ENCODE results near the gene PXN. TPM values are rescaled to one million over a fixed set of nuclear protein-coding genes. Genes with fewer than 3 reads are reported as not detected.
"Not testable (repeated sequence)": the region's sequence is repeated elsewhere in the genome, so short reads cannot be mapped to it uniquely, and the experiment has no call there.

PXN gene
- total and polyA plus RNA-seq, 2 experiments from 2014 or later: 87.2 to 134 TPM

DNA sequence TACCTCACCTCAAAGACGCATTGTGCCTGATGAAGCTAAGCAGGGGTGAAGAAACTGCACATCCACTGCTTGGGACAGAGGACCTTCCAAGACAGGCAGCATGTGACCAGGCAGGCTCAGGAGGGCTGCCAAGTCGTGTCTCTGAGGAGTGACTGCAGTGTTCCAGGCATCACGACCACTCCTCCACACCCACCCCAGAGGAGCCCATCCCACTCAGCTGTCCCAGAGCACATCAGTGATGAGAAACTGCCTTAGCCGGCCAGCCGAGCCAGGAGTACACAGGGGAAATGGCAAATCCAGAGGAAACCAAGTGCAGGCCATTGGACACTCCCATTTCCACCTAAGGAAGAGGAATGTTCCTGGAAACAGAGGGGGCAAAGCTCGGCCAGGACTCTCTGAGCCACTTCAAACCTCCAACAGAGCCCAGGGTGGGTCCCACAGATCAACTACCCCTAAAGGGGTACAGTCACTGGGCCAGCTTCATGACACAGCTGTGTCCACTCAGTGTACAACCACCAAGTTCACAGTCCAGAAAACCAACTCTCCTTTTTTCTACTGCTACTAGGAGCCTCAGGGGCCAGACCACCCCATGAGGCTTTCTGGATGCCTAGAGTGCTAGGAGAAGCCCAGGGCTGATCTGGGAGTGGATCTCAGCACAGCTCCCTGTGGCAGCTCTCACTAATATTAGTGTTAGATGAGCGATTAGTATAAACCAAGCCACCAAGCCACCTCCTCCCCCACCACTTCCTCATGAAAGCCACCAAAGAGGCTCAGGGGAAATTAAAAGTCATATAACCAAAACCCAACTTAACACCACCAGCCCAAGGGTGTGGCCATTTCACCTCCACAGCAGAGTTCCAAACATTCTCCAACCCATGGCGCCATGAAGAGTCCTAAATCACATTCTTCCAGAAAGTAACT lies 15.4 kb downstream of the PXN start:
- no peaks in the 10 kb centered on the region for H3K9me2 ChIP-seq (ENCODE audit: insufficient read depth)
- peaks cover 70% of the 10 kb centered on the region for H3F3A ChIP-seq (ENCODE audit: insufficient read depth)
- no peak overlapping the region for H2AFZ ChIP-seq
- peak overlapping the region; percentile 56 for H3K4me2 ChIP-seq (ENCODE audit: unreplicated experiment)
- H3K79me2 ChIP-seq (ENCODE audit: insufficient read depth): peaks cover 98% of the 10 kb centered on the region
- no peaks in the 10 kb centered on the region for H3K27me3 ChIP-seq (replicated peaks; ENCODE audit: insufficient read depth)
- H3K9ac ChIP-seq: 0 out of 2 replicates have a peak overlapping the region, but pooled peaks have one; percentile 11
- H3K27ac ChIP-seq: peak overlapping the region; percentile 92
- H3K4me1 ChIP-seq (ENCODE audit: insufficient read depth): peaks cover 94% of the 10 kb centered on the region
- no peaks in the 10 kb centered on the region for H4K20me1 ChIP-seq (ENCODE audit: insufficient read depth)
- H3K36me3 ChIP-seq (ENCODE audit: low read depth): peaks cover 17% of the 10 kb centered on the region; the same call in 1 of the 2 replicates
- WGBS, 2 experiments (ENCODE audit: low coverage in 1 of 2, low lambda C conversion rate in 2 of 2, missing lambda C conversion rate in 2 of 2): 29 to 31% methylated on average over 8 of the region's 8 CpGs
- peak; percentile 41 for DNase-seq
- no peak overlapping the region for H3K4me3 ChIP-seq
- H3K9me3 ChIP-seq (ENCODE audit: low read depth): no peaks in the 10 kb centered on the region
- TF ChIP-seq EZH2phosphoT487 (IDR thresholded peaks at IDR 0.05; ENCODE audit: insufficient read depth, low read depth) (no peak), EZH2 (IDR thresholded peaks at IDR 0.05; ENCODE audit: insufficient read depth, poor library complexity, severe bottlenecking) (no peak)
- in situ Hi-C loops (cut with MboI): no loop called here

DNA sequence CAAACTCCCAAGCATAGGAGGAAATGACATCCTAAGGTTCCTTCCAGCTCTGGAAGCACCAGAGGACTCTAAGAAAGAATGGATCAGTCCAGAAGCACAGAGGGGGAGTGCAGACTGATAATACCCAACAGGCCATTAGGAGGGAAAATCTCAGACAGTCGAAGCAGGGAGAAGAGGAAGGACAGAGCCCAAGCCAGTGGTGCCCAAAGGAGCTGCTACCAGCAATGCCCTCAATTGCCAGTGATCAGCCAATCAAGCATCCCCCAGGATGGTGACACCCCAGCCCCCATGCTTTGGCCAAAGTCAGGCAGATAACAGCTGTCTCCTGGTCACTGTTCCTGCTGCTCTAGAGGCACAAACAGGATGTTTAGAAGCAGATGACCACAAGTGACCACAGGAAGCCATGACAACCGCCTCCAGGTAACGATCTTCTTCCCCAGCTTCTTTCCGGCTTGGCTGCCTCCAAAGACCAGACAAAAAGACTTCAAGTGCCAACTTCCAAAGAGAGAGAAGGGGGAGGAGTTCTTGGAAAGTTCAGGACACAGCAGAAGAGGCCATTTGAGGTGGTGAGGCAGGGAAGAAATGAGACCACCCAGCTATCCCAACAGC lies 16.2 kb downstream of the PXN start:
- peak overlapping the region; percentile 92 for H3K27ac ChIP-seq
- peaks cover 92% of the 10 kb centered on the region for H3K4me1 ChIP-seq (ENCODE audit: insufficient read depth)
- in situ Hi-C loops (cut with MboI): no loop called here
- no peak overlapping the region for H2AFZ ChIP-seq
- peaks cover 98% of the 10 kb centered on the region for H3K79me2 ChIP-seq (ENCODE audit: insufficient read depth)
- no peak for DNase-seq
- no peak overlapping the region for H3K9ac ChIP-seq
- H3K9me3 ChIP-seq (ENCODE audit: low read depth): no peaks in the 10 kb centered on the region
- peaks cover 10% of the 10 kb centered on the region; the same call in 1 of the 2 replicates for H3K36me3 ChIP-seq (ENCODE audit: low read depth)
- H4K20me1 ChIP-seq (ENCODE audit: insufficient read depth): no peaks in the 10 kb centered on the region
- 43 to 52% methylated on average over 4 of the region's 4 CpGs for WGBS, 2 experiments (ENCODE audit: low coverage in 1 of 2, low lambda C conversion rate in 2 of 2, missing lambda C conversion rate in 2 of 2)
- H3K4me3 ChIP-seq: no peak overlapping the region
- no peaks in the 10 kb centered on the region for H3K27me3 ChIP-seq (replicated peaks; ENCODE audit: insufficient read depth)
- H3K4me2 ChIP-seq (ENCODE audit: unreplicated experiment): peak overlapping the region; percentile 56
- TF ChIP-seq EZH2 (IDR thresholded peaks at IDR 0.05; ENCODE audit: insufficient read depth, poor library complexity, severe bottlenecking) (no peak), EZH2phosphoT487 (IDR thresholded peaks at IDR 0.05; ENCODE audit: insufficient read depth, low read depth) (no peak)
- peaks cover 64% of the 10 kb centered on the region for H3F3A ChIP-seq (ENCODE audit: insufficient read depth)
- H3K9me2 ChIP-seq (ENCODE audit: insufficient read depth): no peaks in the 10 kb centered on the region

DNA sequence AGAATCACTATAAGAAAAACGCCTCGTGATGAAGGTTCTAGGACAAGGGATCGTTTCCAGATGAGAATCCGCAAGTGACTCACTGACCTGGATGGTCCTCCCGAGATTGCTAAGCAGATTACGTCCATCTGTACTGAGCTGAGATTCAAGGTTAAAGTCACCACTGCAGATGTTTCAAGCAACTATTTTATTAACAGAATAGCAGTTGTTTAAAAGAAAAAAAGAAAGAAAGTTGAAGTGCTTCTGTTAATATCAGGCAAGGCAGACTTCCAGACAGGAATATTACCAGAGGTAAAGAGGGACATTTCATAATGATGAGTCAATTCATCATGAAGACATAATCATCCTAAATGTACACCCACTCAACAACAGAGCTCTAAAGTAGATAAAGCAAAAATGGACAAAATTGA lies 17.9 kb downstream of the PXN start:
- peak; percentile 92 for DNase-seq
- H3K4me3 ChIP-seq: peak overlapping the region; percentile 46
- no peak overlapping the region for H2AFZ ChIP-seq
- peaks cover 98% of the 10 kb centered on the region for H3K79me2 ChIP-seq (ENCODE audit: insufficient read depth)
- H3F3A ChIP-seq (ENCODE audit: insufficient read depth): peaks cover 71% of the 10 kb centered on the region
- H3K9me2 ChIP-seq (ENCODE audit: insufficient read depth): no peaks in the 10 kb centered on the region
- TF ChIP-seq EZH2 (IDR thresholded peaks at IDR 0.05; ENCODE audit: insufficient read depth, poor library complexity, severe bottlenecking) (no peak), EZH2phosphoT487 (IDR thresholded peaks at IDR 0.05; ENCODE audit: insufficient read depth, low read depth) (no peak)
- H3K9me3 ChIP-seq (ENCODE audit: low read depth): no peaks in the 10 kb centered on the region
- H3K36me3 ChIP-seq (ENCODE audit: low read depth): peaks cover 8% of the 10 kb centered on the region; the same call in 1 of the 2 replicates
- peak overlapping the region; percentile 92 for H3K27ac ChIP-seq
- peak overlapping the region; percentile 67 for H3K9ac ChIP-seq
- H4K20me1 ChIP-seq (ENCODE audit: insufficient read depth): no peaks in the 10 kb centered on the region
- H3K4me2 ChIP-seq (ENCODE audit: unreplicated experiment): peak overlapping the region; percentile 69
- WGBS, 2 experiments (ENCODE audit: low coverage in 1 of 2, low lambda C conversion rate in 2 of 2, missing lambda C conversion rate in 2 of 2): 1% methylated on average over 6 of the region's 6 CpGs
- in situ Hi-C loops (cut with MboI): no loop called here
- H3K27me3 ChIP-seq (replicated peaks; ENCODE audit: insufficient read depth): no peaks in the 10 kb centered on the region
- H3K4me1 ChIP-seq (ENCODE audit: insufficient read depth): peaks cover 86% of the 10 kb centered on the region

DNA sequence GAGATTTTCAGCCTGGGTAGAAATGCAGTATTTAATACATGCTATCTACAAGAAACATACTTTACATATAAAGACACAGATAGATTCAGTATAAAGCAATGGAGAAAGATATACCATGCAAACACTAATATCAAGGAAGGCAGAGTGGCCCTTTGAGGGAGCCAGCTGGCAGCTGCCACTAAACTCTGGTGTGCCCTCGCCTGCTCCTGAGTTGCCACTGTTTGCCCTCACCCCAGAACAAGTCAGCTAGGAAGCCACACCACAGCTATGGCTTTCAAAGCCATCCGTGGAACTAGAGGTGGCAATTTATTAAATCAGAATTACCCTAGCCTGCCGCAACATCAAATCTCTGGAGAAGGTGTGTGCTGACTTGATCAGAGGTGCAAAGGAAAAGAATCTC lies 18.3 kb downstream of the PXN start:
- peaks cover 66% of the 10 kb centered on the region for H3F3A ChIP-seq (ENCODE audit: insufficient read depth)
- TF ChIP-seq EZH2phosphoT487 (IDR thresholded peaks at IDR 0.05; ENCODE audit: insufficient read depth, low read depth) (no peak), EZH2 (IDR thresholded peaks at IDR 0.05; ENCODE audit: insufficient read depth, poor library complexity, severe bottlenecking) (no peak)
- in situ Hi-C loops (cut with MboI): no loop called here
- H3K4me2 ChIP-seq (ENCODE audit: unreplicated experiment): peak overlapping the region; percentile 69
- peaks cover 98% of the 10 kb centered on the region for H3K79me2 ChIP-seq (ENCODE audit: insufficient read depth)
- H4K20me1 ChIP-seq (ENCODE audit: insufficient read depth): no peaks in the 10 kb centered on the region
- 11 to 16% methylated on average over 3 of the region's 3 CpGs for WGBS, 2 experiments (ENCODE audit: low coverage in 1 of 2, low lambda C conversion rate in 2 of 2, missing lambda C conversion rate in 2 of 2)
- H3K9me2 ChIP-seq (ENCODE audit: insufficient read depth): no peaks in the 10 kb centered on the region
- peaks cover 84% of the 10 kb centered on the region for H3K4me1 ChIP-seq (ENCODE audit: insufficient read depth)
- H3K27ac ChIP-seq: peak overlapping the region; percentile 92
- H3K9ac ChIP-seq: peak overlapping the region; percentile 67
- no peaks in the 10 kb centered on the region for H3K9me3 ChIP-seq (ENCODE audit: low read depth)
- no peak overlapping the region for H2AFZ ChIP-seq
- no peaks in the 10 kb centered on the region for H3K27me3 ChIP-seq (replicated peaks; ENCODE audit: insufficient read depth)
- DNase-seq: no peak
- peak overlapping the region; percentile 46 for H3K4me3 ChIP-seq
- peaks cover 4% of the 10 kb centered on the region; the same call in 1 of the 2 replicates for H3K36me3 ChIP-seq (ENCODE audit: low read depth)

DNA sequence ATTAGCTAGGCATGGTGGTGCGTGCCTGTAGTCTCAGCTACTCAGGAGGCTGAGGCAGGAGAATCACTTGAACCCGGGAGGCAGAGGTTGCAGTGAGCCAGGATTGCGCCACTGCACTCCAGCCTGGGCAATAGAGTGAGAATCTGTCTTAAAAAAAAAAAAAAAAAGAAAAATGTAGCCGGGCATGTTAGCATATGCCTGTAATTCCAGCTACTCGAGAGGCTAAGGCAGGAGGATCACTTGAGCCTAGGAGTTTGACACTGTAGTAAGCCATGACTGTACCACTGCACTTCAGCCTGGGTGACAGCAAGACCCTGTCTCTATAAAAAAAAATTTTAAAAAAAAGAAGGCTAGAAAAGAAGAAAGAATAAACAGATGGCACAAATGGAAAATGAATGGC lies 18.8 kb downstream of the PXN start:
- Histone ChIP-seq H3K27ac (peak overlapping the region; percentile 92), H3K9ac (peak overlapping the region; percentile 67), H3K79me2 (ENCODE audit: insufficient read depth) (peaks cover 98% of the 10 kb centered on the region), H3F3A (ENCODE audit: insufficient read depth) (peaks cover 62% of the 10 kb centered on the region), H3K4me2 (ENCODE audit: unreplicated experiment) (peak overlapping the region; percentile 69), H3K4me1 (ENCODE audit: insufficient read depth) (peaks cover 84% of the 10 kb centered on the region), H3K4me3 (peak overlapping the region; percentile 46)
- H3K9me3 ChIP-seq (ENCODE audit: low read depth); H2AFZ ChIP-seq; H4K20me1 ChIP-seq (ENCODE audit: insufficient read depth); H3K9me2 ChIP-seq (ENCODE audit: insufficient read depth); H3K27me3 ChIP-seq (replicated peaks; ENCODE audit: insufficient read depth); H3K36me3 ChIP-seq (ENCODE audit: low read depth); DNase-seq; in situ Hi-C loops (cut with MboI): not testable (repeated sequence)
- WGBS, 2 experiments (ENCODE audit: low coverage in 1 of 2, low lambda C conversion rate in 2 of 2, missing lambda C conversion rate in 2 of 2): 50 to 51% methylated on average over 4 to 5 of the region's 5 CpGs

Data from GM23248 (cell line).